ENCODE measurements around the gene KCNT2. TPM values are rescaled to one million over a fixed set of nuclear protein-coding genes. Genes with fewer than 3 reads are reported as not detected.

The KCNT2 gene
- total and polyA plus RNA-seq, 2 of the 8 experiments (the other 6 are each of a cell fraction or from before 2014, with no cell fraction given) = 2.3 to 10.2 TPM

- TF ChIP-seq EP300 (IDR thresholded peaks at IDR 0.05; ENCODE audit: borderline replicate concordance in 1 of 2, low read depth in 2 of 2, low read length in 2 of 2) (no peak), SIX5 (IDR thresholded peaks at IDR 0.05; ENCODE audit: low read depth, low read length) (no peak), PHF8 (conservative IDR thresholded peaks at IDR 0.05; ENCODE audit: low read depth, low read length) (no peak)
Measured at GRCh38 chr1:196637606-196638005, 29.4 kb upstream of the KCNT2 start (continued).

All from H1 (cell line).